Neural cell (in vitro differentiated cells): ENCODE measurements around the gene SPATS2L.

Experiments
- CTCF ChIP-seq: fragments of 450-650 bp; IDR thresholded peaks from 2 replicates; pipeline ENCODE4 v1.5.1; 2014; ENCODE audit warnings: antibody characterized with exemption, mild to moderate bottlenecking, moderate library complexity; ENCODE audit not compliant: poor library complexity, severe bottlenecking
- EP300 ChIP-seq: fragments of 450-650 bp; conservative IDR thresholded peaks from 2 replicates; pipeline ENCODE4 v1.6.1; 2014; ENCODE audit warnings: antibody characterized with exemption, mild to moderate bottlenecking, moderate library complexity; ENCODE audit not compliant: poor library complexity, severe bottlenecking
- EZH2 ChIP-seq: fragments of 200-600, 300-800 bp; shearing (Covaris generic), sonication (generic); IDR thresholded peaks from 2 replicates; pipeline ENCODE4 v1.6.1; 2014; ENCODE audit warnings: antibody characterized with exemption, low read length, borderline replicate concordance, mild to moderate bottlenecking; ENCODE audit not compliant: insufficient read depth, poor library complexity, severe bottlenecking
- POLR2AphosphoS5 ChIP-seq: IDR thresholded peaks from 2 replicates; pipeline ENCODE4 v1.6.1; 2012

GRCh38 chr2:200523158-200523557 is 216.7 kb downstream of the SPATS2L start:
- TF ChIP-seq POLR2AphosphoS5 (no peak), CTCF (no peak), EP300 (no peak), EZH2 (no peak)
